Measurements from ENCODE around the gene CPM. TPM values are rescaled to one million over a fixed set of nuclear protein-coding genes. Genes with fewer than 3 reads are reported as not detected.

Gene CPM
- total RNA-seq, 1 experiment from 2014 or later, result 0.96 TPM

GRCh38 chr12:68958322-68958721 lies 25.4 kb upstream of the CPM start (continued):
- TF ChIP-seq, protein P1, sequence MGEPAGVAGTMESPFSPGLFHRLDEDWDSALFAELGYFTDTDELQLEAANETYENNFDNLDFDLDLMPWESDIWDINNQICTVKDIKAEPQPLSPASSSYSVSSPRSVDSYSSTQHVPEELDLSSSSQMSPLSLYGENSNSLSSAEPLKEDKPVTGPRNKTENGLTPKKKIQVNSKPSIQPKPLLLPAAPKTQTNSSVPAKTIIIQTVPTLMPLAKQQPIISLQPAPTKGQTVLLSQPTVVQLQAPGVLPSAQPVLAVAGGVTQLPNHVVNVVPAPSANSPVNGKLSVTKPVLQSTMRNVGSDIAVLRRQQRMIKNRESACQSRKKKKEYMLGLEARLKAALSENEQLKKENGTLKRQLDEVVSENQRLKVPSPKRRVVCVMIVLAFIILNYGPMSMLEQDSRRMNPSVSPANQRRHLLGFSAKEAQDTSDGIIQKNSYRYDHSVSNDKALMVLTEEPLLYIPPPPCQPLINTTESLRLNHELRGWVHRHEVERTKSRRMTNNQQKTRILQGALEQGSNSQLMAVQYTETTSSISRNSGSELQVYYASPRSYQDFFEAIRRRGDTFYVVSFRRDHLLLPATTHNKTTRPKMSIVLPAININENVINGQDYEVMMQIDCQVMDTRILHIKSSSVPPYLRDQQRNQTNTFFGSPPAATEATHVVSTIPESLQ (CRISPR knock-in tag; IDR thresholded peaks at IDR 0.05), result no peak
- no peak for TF ChIP-seq SOX15 (CRISPR knock-in tag; IDR thresholded peaks at IDR 0.05)
- TF ChIP-seq IRF2 (CRISPR knock-in tag; IDR thresholded peaks at IDR 0.05; ENCODE audit: borderline replicate concordance, low read depth), result no peak
- TF ChIP-seq MAX (CRISPR knock-in tag; IDR thresholded peaks at IDR 0.05), result no peak
- no peak for TF ChIP-seq USF1 (CRISPR knock-in tag; IDR thresholded peaks at IDR 0.05)
- TF ChIP-seq, protein P2, sequence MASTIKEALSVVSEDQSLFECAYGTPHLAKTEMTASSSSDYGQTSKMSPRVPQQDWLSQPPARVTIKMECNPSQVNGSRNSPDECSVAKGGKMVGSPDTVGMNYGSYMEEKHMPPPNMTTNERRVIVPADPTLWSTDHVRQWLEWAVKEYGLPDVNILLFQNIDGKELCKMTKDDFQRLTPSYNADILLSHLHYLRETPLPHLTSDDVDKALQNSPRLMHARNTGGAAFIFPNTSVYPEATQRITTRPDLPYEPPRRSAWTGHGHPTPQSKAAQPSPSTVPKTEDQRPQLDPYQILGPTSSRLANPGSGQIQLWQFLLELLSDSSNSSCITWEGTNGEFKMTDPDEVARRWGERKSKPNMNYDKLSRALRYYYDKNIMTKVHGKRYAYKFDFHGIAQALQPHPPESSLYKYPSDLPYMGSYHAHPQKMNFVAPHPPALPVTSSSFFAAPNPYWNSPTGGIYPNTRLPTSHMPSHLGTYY (CRISPR knock-in tag; IDR thresholded peaks at IDR 0.05), result no peak
- no peak for TF ChIP-seq NFE2L1 (CRISPR knock-in tag; IDR thresholded peaks at IDR 0.05)

DNA sequence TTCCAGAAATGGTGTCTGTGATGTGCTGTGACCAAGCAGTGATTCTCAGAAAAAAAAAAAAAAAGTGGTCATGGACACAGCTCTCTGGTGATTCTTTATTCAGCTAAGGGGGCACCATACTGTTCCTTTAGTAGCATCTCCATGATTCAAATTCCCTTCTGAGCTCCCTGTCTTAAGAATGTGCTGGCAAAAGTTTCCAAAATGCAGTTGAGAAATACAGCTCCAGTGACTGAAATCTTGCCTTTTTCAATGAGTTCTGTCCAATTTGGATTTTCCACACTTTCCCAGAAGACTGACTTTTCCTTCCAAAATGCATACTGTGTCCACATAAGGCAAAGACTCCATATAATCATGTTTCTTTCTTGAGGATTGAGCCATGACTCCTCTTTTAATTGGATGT lies 24.3 kb upstream of the CPM start:
- Mint-ChIP-seq H3K4me1 (no peaks in the 10 kb centered on the region), H3K4me3 (no peak overlapping the region), H3K9me3 (peaks cover 14% of the 10 kb centered on the region), H3K27me3 (ENCODE audit: low read depth) (no peaks in the 10 kb centered on the region), H3K27ac (no peak overlapping the region), H3K36me3 (peaks cover 4% of the 10 kb centered on the region)
- TF ChIP-seq JAZF1 (CRISPR knock-in tag; IDR thresholded peaks at IDR 0.05) (no peak), ATF2 (CRISPR knock-in tag; IDR thresholded peaks at IDR 0.05; ENCODE audit: borderline replicate concordance, low read depth) (no peak), ZNF532 (CRISPR knock-in tag; IDR thresholded peaks at IDR 0.05; ENCODE audit: borderline replicate concordance) (no peak), GRHL2 (CRISPR knock-in tag; IDR thresholded peaks at IDR 0.05; ENCODE audit: insufficient replicate concordance, severe bottlenecking) (no peak), SMAD3 (CRISPR knock-in tag; IDR thresholded peaks at IDR 0.05; ENCODE audit: borderline replicate concordance) (no peak), NFE2L1 (CRISPR knock-in tag; IDR thresholded peaks at IDR 0.05) (no peak), CREM (CRISPR knock-in tag; IDR thresholded peaks at IDR 0.05) (no peak), SOX15 (CRISPR knock-in tag; IDR thresholded peaks at IDR 0.05) (no peak)
- TF ChIP-seq, protein P3, sequence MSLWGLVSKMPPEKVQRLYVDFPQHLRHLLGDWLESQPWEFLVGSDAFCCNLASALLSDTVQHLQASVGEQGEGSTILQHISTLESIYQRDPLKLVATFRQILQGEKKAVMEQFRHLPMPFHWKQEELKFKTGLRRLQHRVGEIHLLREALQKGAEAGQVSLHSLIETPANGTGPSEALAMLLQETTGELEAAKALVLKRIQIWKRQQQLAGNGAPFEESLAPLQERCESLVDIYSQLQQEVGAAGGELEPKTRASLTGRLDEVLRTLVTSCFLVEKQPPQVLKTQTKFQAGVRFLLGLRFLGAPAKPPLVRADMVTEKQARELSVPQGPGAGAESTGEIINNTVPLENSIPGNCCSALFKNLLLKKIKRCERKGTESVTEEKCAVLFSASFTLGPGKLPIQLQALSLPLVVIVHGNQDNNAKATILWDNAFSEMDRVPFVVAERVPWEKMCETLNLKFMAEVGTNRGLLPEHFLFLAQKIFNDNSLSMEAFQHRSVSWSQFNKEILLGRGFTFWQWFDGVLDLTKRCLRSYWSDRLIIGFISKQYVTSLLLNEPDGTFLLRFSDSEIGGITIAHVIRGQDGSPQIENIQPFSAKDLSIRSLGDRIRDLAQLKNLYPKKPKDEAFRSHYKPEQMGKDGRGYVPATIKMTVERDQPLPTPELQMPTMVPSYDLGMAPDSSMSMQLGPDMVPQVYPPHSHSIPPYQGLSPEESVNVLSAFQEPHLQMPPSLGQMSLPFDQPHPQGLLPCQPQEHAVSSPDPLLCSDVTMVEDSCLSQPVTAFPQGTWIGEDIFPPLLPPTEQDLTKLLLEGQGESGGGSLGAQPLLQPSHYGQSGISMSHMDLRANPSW (CRISPR knock-in tag; conservative IDR thresholded peaks at IDR 0.05; ENCODE audit: low read depth), result no peak
- TF ChIP-seq, protein P4, sequence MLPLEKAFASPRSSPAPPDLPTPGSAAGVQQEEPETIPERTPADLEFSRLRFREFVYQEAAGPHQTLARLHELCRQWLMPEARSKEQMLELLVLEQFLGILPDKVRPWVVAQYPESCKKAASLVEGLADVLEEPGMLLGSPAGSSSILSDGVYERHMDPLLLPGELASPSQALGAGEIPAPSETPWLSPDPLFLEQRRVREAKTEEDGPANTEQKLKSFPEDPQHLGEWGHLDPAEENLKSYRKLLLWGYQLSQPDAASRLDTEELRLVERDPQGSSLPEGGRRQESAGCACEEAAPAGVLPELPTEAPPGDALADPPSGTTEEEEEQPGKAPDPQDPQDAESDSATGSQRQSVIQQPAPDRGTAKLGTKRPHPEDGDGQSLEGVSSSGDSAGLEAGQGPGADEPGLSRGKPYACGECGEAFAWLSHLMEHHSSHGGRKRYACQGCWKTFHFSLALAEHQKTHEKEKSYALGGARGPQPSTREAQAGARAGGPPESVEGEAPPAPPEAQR (CRISPR knock-in tag; IDR thresholded peaks at IDR 0.05), result no peak
- DNase-seq (ENCODE audit: low spot score), result no peak
- ChIA-PET CTCF (no interaction called here), POLR2A (no interaction called here)
- ATAC-seq, result no peak

Measured in WTC11 (cell line).